ENCODE results near the gene ARL15. TPM values are rescaled to one million over a fixed set of nuclear protein-coding genes. Genes with fewer than 3 reads are reported as not detected.

Gene ARL15
- total RNA-seq, 1 experiment from 2014 or later: 6.9 TPM

DNA sequence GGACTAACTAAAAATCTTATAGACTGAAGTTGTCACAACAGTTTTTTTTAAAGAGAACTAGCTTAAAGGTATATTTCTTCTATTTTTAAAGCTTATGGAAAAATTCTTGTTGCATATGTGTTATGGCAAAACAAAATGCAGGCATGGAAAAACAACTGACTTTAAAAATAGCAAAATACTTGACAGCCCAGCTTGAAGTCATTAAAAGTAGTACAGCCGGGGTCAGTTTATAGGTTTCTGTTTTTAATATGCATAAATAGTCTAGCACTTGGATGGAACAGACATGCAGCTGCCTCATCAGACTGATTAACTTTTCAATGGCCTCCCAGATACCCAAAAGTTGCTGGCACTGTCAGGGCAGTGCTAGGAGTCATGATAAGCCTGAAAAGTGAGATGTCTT lies 22.3 kb upstream of the ARL15 start:
- Histone ChIP-seq H3K4me2 (ENCODE audit: low read length) (no peak overlapping the region), H2AFZ (ENCODE audit: low read length) (no peak overlapping the region), H3K9me2 (replicated peaks; ENCODE audit: low read length) (no peaks in the 10 kb centered on the region), H3F3A (ENCODE audit: low read length, unreplicated experiment) (no peaks in the 10 kb centered on the region), H3K27ac (ENCODE audit: low read length) (no peak overlapping the region), H3K4me1 (ENCODE audit: insufficient read depth, low read length) (peaks cover 16% of the 10 kb centered on the region), H3K9ac (ENCODE audit: low read length) (no peak overlapping the region), H3K36me3 (ENCODE audit: low read depth, low read length) (no peaks in the 10 kb centered on the region), H3K4me3 (ENCODE audit: low read length) (no peak overlapping the region), H4K20me1 (ENCODE audit: low read length) (no peaks in the 10 kb centered on the region), H3K27me3 (ENCODE audit: low read length) (no peaks in the 10 kb centered on the region), H3K79me2 (ENCODE audit: low read length) (no peaks in the 10 kb centered on the region), H3K9me3 (ENCODE audit: low read length) (no peaks in the 10 kb centered on the region)
- no TSS peak for BruUV-seq (replicated peaks)
- intact Hi-C loops (cut with micrococcal nuclease): no loop called here
- POLR2A ChIA-PET (ENCODE audit: unreplicated experiment): interaction anchor here (0.6 to 0.7 kb wide), 2 partner anchors 68 to 115 kb away, joined by 4 to 5 read pairs; no protein-coding TSS in a partner anchor
- DNase-seq: no peak
- TF ChIP-seq, protein P1, sequence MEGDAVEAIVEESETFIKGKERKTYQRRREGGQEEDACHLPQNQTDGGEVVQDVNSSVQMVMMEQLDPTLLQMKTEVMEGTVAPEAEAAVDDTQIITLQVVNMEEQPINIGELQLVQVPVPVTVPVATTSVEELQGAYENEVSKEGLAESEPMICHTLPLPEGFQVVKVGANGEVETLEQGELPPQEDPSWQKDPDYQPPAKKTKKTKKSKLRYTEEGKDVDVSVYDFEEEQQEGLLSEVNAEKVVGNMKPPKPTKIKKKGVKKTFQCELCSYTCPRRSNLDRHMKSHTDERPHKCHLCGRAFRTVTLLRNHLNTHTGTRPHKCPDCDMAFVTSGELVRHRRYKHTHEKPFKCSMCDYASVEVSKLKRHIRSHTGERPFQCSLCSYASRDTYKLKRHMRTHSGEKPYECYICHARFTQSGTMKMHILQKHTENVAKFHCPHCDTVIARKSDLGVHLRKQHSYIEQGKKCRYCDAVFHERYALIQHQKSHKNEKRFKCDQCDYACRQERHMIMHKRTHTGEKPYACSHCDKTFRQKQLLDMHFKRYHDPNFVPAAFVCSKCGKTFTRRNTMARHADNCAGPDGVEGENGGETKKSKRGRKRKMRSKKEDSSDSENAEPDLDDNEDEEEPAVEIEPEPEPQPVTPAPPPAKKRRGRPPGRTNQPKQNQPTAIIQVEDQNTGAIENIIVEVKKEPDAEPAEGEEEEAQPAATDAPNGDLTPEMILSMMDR (conservative IDR thresholded peaks at IDR 0.05; ENCODE audit: low read depth, low read length): no peak
- TF ChIP-seq EZH2phosphoT487 (IDR thresholded peaks at IDR 0.05; ENCODE audit: borderline replicate concordance, low read length): no peak
- TF ChIP-seq EZH2 (IDR thresholded peaks at IDR 0.05; ENCODE audit: low read length, unreplicated experiment): no peak
- CTCF ChIA-PET: no interaction called here
- ATAC-seq: no peak

DNA sequence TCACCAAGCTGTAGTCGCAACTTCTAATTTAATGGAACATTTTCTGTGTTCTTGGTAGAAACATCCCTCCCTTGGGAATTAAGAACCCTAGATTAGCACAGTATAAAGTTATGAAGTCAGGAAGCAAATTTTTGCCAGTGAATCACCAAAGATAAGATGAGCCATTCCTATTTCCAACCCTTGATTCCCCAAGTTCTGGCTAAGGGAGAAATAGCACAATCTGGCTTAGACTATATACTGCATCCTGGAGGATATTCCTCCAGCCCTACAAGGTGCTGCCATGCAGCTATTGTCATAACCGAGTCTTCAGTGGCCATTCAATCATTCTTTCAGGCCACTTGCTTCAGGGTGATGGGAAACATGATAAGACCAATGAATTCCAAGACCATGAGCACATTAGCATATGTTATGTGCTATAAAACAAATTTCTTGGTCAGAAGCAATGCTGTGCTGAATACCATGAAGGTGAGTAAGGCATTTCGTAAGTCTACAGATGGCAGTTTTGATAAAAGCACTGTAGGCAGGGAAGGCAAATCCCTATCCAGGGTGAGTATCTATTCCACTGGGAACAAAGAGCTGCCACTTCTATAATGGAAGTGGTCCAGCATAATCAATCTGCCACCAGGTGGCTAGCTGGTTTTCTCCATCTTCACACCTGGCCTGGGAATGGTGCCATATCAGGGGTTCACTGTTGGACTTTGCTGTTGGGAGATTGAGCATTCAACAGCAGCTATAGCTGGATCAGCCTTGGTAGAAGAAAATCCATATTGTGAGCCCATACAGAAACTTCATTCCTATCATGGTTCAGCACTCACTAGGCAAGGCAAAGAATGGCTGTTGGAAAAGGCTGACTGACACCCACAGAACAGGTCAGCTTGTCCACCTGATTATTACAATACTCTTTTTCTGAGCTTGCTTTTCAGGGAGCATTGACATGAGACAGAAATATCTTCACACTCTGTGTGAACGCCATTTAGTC lies 19.6 kb upstream of the ARL15 start:
- no peak overlapping the region for H2AFZ ChIP-seq (ENCODE audit: low read length)
- ATAC-seq: peak; percentile 98
- no peaks in the 10 kb centered on the region for H3K36me3 ChIP-seq (ENCODE audit: low read depth, low read length)
- intact Hi-C loops (cut with micrococcal nuclease): no loop called here
- TF ChIP-seq, protein P1 (conservative IDR thresholded peaks at IDR 0.05; ENCODE audit: low read depth, low read length): no peak
- TF ChIP-seq EZH2phosphoT487 (IDR thresholded peaks at IDR 0.05; ENCODE audit: borderline replicate concordance, low read length): no peak
- no peak for TF ChIP-seq EZH2 (IDR thresholded peaks at IDR 0.05; ENCODE audit: low read length, unreplicated experiment)
- CTCF ChIA-PET: no interaction called here
- H3K9me2 ChIP-seq (replicated peaks; ENCODE audit: low read length): no peaks in the 10 kb centered on the region
- H4K20me1 ChIP-seq (ENCODE audit: low read length): no peaks in the 10 kb centered on the region
- no peaks in the 10 kb centered on the region for H3F3A ChIP-seq (ENCODE audit: low read length, unreplicated experiment)
- H3K4me1 ChIP-seq (ENCODE audit: insufficient read depth, low read length): peaks cover 16% of the 10 kb centered on the region
- H3K9ac ChIP-seq (ENCODE audit: low read length): no peak overlapping the region
- H3K27me3 ChIP-seq (ENCODE audit: low read length): no peaks in the 10 kb centered on the region
- BruUV-seq (replicated peaks): no TSS peak
- peak; percentile 88 for DNase-seq
- POLR2A ChIA-PET (ENCODE audit: unreplicated experiment): no interaction called here
- peak overlapping the region; percentile 56 for H3K4me2 ChIP-seq (ENCODE audit: low read length)
- peak overlapping the region; percentile 46 for H3K27ac ChIP-seq (ENCODE audit: low read length)
- H3K4me3 ChIP-seq (ENCODE audit: low read length): no peak overlapping the region
- H3K9me3 ChIP-seq (ENCODE audit: low read length): no peaks in the 10 kb centered on the region
- no peaks in the 10 kb centered on the region for H3K79me2 ChIP-seq (ENCODE audit: low read length)

Data from PC-3 (cell line).